HG02870 (cell line): ENCODE results near the gene ADRA2B.
"Not testable (repeated sequence)": the region's sequence is repeated elsewhere in the genome, so short reads cannot be mapped to it uniquely, and the experiment has no call there.

Experiments
- ATAC-seq: cut with Tn5 transposase; IDR thresholded peaks from one replicate; pipeline ENCODE4 v1.9.1; 2021; ENCODE audit warnings: mild to moderate bottlenecking, moderate library complexity; ENCODE audit not compliant: unreplicated experiment

Gene ADRA2B

DNA sequence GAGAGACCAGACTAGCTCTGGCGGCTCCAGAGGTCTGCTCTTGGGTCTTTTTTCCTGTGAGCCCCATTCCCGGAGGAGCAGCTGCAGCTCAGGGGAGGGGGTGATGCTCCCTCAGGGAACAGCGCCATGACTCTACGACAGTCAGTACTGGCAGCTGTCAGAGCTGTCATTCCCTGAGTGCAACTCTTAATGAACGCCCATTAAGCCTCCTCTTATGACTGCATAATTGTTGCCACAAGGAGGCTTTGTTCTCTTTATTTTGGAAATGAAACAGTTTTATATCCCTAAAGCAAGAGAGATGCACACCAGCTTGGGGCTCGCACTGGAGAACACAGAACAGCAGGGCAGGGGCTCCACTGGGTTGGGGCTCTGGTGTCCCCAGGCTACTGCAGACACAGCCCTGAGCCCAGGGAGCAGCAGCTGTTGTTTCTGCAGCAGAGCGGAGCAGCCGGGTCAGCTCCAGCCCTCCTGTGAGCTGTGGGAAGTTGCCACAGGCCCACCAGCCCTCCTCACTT is 44.3 kb downstream of the ADRA2B start:
- ATAC-seq: not testable (repeated sequence)

DNA sequence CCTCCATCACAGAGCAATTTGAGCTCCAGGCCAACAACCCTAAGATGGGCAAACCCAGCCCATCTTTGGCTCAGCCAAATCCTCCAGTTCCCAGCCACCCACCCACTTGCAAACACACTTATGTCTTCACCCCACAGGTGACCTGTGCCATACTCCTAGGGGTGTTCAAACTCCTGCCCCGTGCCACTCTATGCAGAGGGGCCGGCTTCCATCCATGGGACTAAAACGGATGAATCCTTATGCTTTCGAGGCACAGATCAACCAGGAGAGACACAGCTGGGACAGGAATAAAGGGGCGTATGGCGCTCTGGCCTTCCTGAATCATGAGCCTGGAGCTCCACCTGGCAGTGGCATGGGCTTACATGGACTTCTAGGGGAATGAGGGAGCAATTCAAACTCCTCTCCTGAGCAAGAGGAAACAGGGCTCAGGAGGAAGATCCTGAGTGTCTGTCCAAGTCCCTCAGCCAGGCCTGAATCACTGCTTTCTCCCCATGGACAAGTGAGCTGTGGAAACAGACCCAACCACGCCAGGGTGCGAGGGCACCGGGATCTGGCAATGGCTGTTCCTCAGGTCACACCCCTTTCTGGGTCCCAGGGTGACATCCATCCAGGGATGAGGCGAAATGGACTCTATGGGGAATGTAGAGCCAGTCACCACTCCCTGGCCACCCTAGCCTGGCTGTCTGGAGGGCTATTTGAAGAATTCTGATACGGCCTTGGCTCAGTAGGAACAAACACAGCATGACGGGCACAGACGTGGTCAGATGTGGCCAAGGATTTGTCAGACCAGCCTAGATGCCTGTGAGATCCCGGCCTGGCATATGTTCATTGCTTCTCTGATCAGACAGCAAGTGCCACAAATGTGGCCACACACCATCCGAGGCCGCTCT is 45.0 kb downstream of the ADRA2B start:
- not testable (repeated sequence) for ATAC-seq

DNA sequence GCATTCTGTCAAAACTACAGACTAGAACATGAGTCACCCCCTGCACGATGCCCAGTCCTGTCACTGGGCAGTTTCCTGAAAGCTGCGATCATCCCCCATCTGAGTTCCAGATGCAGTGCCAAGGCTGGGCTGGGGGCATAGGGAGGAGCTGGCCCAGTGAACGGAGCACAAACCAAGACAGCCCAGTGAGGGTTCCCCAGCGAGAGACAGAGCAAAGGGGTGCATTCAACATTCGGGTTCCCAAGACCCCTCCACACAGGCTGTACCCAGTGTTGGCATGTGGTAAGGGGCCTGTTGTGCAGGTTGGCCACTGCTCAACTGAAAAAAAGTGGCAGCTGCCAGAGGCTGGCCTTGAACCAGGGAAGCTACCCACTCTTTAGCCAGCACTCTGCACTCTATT is 46.0 kb downstream of the ADRA2B start:
- ATAC-seq: not testable (repeated sequence)

GRCh38 chr2:96069878-96070277 is 46.5 kb downstream of the ADRA2B start:
- ATAC-seq: not testable (repeated sequence)

- ATAC-seq: not testable (repeated sequence)
These were observed 48.3 kb downstream of the ADRA2B start for GRCh38 chr2:96067902-96068581.

- ATAC-seq: not testable (repeated sequence)
These were observed 49.2 kb downstream of the ADRA2B start for GRCh38 chr2:96067098-96067660.

DNA sequence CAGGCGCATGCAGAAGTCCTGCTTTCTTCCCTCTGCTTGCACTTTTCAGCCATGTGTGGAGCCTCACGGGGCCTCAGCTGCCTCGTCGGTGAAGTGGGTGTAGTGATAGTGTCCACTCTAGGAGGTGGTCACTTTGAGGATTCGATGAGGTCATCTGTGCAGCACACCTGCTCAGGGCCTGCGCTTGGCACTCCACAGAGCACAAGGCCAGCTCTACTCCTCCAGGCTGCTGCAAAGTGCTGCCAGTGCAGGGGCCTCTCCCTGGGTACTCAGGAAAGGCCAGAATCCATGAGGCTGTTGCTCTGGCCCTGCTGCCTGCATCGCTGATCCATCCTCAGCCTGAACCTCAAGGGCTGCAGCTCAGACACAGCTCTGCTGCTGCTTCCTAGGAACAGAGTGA is 49.9 kb downstream of the ADRA2B start:
- not testable (repeated sequence) for ATAC-seq

GRCh38 chr2:96065954-96066353 is 50.4 kb downstream of the ADRA2B start:
- ATAC-seq: not testable (repeated sequence)

GRCh38 chr2:96065381-96065930 is 50.9 kb downstream of the ADRA2B start:
- ATAC-seq: no peak

GRCh38 chr2:96064760-96065159 is 51.6 kb downstream of the ADRA2B start:
- ATAC-seq: not testable (repeated sequence)

DNA sequence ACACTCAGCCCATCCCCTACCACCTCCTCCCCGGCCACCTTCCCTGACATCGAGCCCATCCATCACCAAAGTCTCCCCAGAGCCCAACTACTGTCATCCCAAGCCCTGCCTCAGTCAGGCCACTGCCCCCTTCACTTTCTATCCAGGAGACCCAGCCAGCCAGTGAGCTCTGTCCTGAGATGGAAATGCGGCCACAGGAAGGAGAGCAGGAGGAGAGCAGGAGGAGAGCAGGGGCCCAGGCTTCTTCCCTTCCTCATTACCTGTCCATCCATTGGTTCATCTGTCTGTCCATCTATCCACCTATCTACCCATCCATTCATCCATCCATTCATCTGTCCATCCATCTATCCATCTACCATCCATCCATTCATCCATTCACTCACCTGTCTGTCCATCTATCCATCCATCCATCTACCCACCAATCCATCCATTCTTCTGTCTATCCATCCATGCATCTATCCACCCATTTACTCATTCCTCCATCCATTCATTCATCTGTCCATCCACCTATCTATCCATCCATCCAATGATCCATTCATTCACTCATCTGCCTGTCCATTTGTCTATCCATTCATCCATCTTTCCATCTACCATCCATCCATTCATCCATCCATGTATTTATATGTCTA is 52.2 kb downstream of the ADRA2B start:
- not testable (repeated sequence) for ATAC-seq

- ATAC-seq: not testable (repeated sequence)
These were observed 53.1 kb downstream of the ADRA2B start for GRCh38 chr2:96063116-96063899.
